B cell (primary cell): Measurements from ENCODE around the gene RBM33.

Experiments used
- CTCF ChIP-seq: fragments of 200-600 bp; IDR thresholded peaks from one replicate; pipeline ENCODE4 v1.8.0; 2022; ENCODE audit warnings: antibody characterized with exemption, mild to moderate bottlenecking
- EZH2 ChIP-seq: IDR thresholded peaks from 2 replicates; pipeline ENCODE4 v1.6.1; 2012; ENCODE audit warnings: borderline replicate concordance, low read depth, mild to moderate bottlenecking, moderate library complexity, low read length; ENCODE audit not compliant: insufficient read depth, poor library complexity, severe bottlenecking

DNA sequence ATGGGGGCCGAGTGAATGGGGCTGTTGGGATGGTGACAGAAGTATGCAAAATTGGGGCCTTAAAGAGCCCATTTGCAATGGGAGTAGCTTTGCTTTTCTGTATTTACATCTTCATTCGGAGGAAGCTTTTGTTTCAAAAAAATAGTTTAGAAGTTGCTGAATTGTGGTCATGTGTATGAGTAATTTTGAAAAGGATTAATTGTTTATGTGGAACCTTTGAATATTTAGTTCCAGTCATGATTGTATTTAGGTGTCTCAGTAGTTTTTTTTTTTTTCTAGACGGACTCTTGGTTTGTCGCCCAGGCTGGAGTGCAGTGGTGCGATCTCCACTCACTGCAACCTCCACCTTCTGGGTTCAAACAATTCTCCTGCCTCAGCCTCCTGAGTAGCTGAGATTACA, 37.2 kb downstream of the RBM33 start:
- no peak for TF ChIP-seq CTCF
- TF ChIP-seq EZH2, result no peak
